ENCODE results near the gene SLC6A3.

Gene SLC6A3

DNA sequence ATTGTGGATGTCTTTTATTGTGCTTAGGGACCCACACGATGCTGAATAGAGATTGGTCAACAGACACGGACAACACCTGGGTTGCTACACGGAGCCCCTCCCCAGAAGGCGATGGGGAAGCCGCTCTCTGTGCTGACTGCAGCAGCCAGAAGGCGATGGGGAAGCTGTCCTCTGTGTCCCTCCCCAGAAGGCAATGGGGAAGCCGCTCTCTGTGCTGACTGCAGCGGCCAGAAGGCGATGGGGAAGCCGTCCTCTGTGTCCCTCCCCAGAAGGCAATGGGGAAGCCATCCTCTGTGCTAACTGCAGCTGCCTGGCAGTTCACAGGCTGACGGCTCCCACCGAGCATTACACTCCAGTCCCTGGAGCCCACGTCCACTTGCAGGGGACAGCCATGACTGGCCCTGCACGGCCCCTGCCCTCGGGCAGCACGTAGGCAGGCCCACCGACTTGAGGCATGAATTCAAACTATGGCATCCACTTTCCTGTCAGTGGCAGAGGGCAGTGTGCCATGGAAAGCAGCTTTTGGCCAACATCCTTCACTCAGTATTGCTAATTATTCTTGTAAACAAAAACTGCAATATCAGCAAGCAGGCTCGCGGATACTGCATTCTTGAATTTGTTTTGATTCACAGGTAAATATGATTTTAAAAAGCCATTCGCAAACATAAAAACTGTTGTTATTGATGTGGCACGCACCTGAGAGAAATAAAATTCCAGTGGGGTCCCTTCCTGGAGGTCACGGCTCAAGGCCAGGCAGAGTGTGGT lies 52.3 kb downstream of the SLC6A3 start:
- no peaks in the 10 kb centered on the region for H3K27me3 ChIP-seq (ENCODE audit: insufficient read depth, low read length, poor library complexity, severe bottlenecking)
- H3K4me2 ChIP-seq (ENCODE audit: low read depth, low read length, poor library complexity, severe bottlenecking): no peak overlapping the region
- H3K79me2 ChIP-seq (ENCODE audit: insufficient read depth, low read length): no peaks in the 10 kb centered on the region
- H3F3A ChIP-seq (ENCODE audit: low read depth): no peaks in the 10 kb centered on the region
- H3K9ac ChIP-seq (ENCODE audit: low read depth, low read length, poor library complexity, severe bottlenecking): no peak overlapping the region
- no peaks in the 10 kb centered on the region for H3K9me3 ChIP-seq (ENCODE audit: insufficient read depth, low read depth, low read length)
- TF ChIP-seq, protein P1, sequence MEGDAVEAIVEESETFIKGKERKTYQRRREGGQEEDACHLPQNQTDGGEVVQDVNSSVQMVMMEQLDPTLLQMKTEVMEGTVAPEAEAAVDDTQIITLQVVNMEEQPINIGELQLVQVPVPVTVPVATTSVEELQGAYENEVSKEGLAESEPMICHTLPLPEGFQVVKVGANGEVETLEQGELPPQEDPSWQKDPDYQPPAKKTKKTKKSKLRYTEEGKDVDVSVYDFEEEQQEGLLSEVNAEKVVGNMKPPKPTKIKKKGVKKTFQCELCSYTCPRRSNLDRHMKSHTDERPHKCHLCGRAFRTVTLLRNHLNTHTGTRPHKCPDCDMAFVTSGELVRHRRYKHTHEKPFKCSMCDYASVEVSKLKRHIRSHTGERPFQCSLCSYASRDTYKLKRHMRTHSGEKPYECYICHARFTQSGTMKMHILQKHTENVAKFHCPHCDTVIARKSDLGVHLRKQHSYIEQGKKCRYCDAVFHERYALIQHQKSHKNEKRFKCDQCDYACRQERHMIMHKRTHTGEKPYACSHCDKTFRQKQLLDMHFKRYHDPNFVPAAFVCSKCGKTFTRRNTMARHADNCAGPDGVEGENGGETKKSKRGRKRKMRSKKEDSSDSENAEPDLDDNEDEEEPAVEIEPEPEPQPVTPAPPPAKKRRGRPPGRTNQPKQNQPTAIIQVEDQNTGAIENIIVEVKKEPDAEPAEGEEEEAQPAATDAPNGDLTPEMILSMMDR (conservative IDR thresholded peaks at IDR 0.05; ENCODE audit: low read length): no peak
- no peak for TF ChIP-seq EZH2phosphoT487 (IDR thresholded peaks at IDR 0.05; ENCODE audit: borderline replicate concordance)
- no peak overlapping the region for H2AFZ ChIP-seq (ENCODE audit: low read length)
- H3K9me2 ChIP-seq (replicated peaks; ENCODE audit: low read depth, low read length): no peaks in the 10 kb centered on the region
- H3K4me3 ChIP-seq (ENCODE audit: low read length, poor library complexity, severe bottlenecking): no peak overlapping the region
- H4K20me1 ChIP-seq (ENCODE audit: insufficient read depth, low read length, poor library complexity, severe bottlenecking): no peaks in the 10 kb centered on the region
- peaks cover 7% of the 10 kb centered on the region for H3K4me1 ChIP-seq (ENCODE audit: insufficient read depth, low read length, poor library complexity, severe bottlenecking)
- H3K36me3 ChIP-seq (ENCODE audit: insufficient read depth, low read length): no peaks in the 10 kb centered on the region

- Histone ChIP-seq H4K20me1 (ENCODE audit: insufficient read depth, low read length, poor library complexity, severe bottlenecking) (no peaks in the 10 kb centered on the region), H3K4me1 (ENCODE audit: insufficient read depth, low read length, poor library complexity, severe bottlenecking) (peaks cover 10% of the 10 kb centered on the region), H3K27me3 (ENCODE audit: insufficient read depth, low read length, poor library complexity, severe bottlenecking) (no peaks in the 10 kb centered on the region), H3F3A (ENCODE audit: low read depth) (no peaks in the 10 kb centered on the region), H3K36me3 (ENCODE audit: insufficient read depth, low read length) (no peaks in the 10 kb centered on the region), H2AFZ (ENCODE audit: low read length) (no peak overlapping the region), H3K4me3 (ENCODE audit: low read length, poor library complexity, severe bottlenecking) (no peak overlapping the region), H3K9ac (ENCODE audit: low read depth, low read length, poor library complexity, severe bottlenecking) (no peak overlapping the region), H3K9me2 (replicated peaks; ENCODE audit: low read depth, low read length) (no peaks in the 10 kb centered on the region), H3K9me3 (ENCODE audit: insufficient read depth, low read depth, low read length) (no peaks in the 10 kb centered on the region), H3K79me2 (ENCODE audit: insufficient read depth, low read length) (no peaks in the 10 kb centered on the region), H3K4me2 (ENCODE audit: low read depth, low read length, poor library complexity, severe bottlenecking) (no peak overlapping the region)
- no peak for TF ChIP-seq EZH2phosphoT487 (IDR thresholded peaks at IDR 0.05; ENCODE audit: borderline replicate concordance)
- TF ChIP-seq, protein P1 (conservative IDR thresholded peaks at IDR 0.05; ENCODE audit: low read length): no peak
These were observed 53.0 kb downstream of the SLC6A3 start for GRCh38 chr5:1392261-1392660.

- Histone ChIP-seq H3K79me2 (ENCODE audit: insufficient read depth, low read length) (no peaks in the 10 kb centered on the region), H3K4me2 (ENCODE audit: low read depth, low read length, poor library complexity, severe bottlenecking) (no peak overlapping the region), H3K9me2 (replicated peaks; ENCODE audit: low read depth, low read length) (no peaks in the 10 kb centered on the region), H3K4me1 (ENCODE audit: insufficient read depth, low read length, poor library complexity, severe bottlenecking) (peaks cover 13% of the 10 kb centered on the region), H3K4me3 (ENCODE audit: low read length, poor library complexity, severe bottlenecking) (no peak overlapping the region), H2AFZ (ENCODE audit: low read length) (no peak overlapping the region), H3F3A (ENCODE audit: low read depth) (no peaks in the 10 kb centered on the region), H3K9ac (ENCODE audit: low read depth, low read length, poor library complexity, severe bottlenecking) (no peak overlapping the region), H3K27me3 (ENCODE audit: insufficient read depth, low read length, poor library complexity, severe bottlenecking) (no peaks in the 10 kb centered on the region), H3K9me3 (ENCODE audit: insufficient read depth, low read depth, low read length) (no peaks in the 10 kb centered on the region), H4K20me1 (ENCODE audit: insufficient read depth, low read length, poor library complexity, severe bottlenecking) (no peaks in the 10 kb centered on the region), H3K36me3 (ENCODE audit: insufficient read depth, low read length) (no peaks in the 10 kb centered on the region)
- TF ChIP-seq EZH2phosphoT487 (IDR thresholded peaks at IDR 0.05; ENCODE audit: borderline replicate concordance): no peak
- TF ChIP-seq, protein P1 (conservative IDR thresholded peaks at IDR 0.05; ENCODE audit: low read length): no peak
These were observed 53.5 kb downstream of the SLC6A3 start for GRCh38 chr5:1391691-1392090.
